RWPE2 (cell line): ENCODE measurements around the gene GRK5.

Experiments
- ATAC-seq: fragments of 200-7000 bp; cut with Tn5 transposase; 3 replicates; pipeline ENCODE4 v1.9.1; 2021; ENCODE audit warnings: low read depth
- DNase-seq: peaks from one replicate; pipeline ENCODE4 v3.0.0-alpha.2; 2020; ENCODE audit warnings: low spot score
- H3K27ac ChIP-seq: fragments of 450-650 bp; 2 replicates; pipeline ENCODE4 v1.5.1; 2017; ENCODE audit warnings: mild to moderate bottlenecking; ENCODE audit not compliant: poor library complexity, severe bottlenecking
- H3K27me3 ChIP-seq: fragments of 250-450 bp; sonication (Bioruptor Pico); 2 replicates; pipeline ENCODE4 v1.5.1; 2021; ENCODE audit warnings: mild to moderate bottlenecking, moderate library complexity; ENCODE audit not compliant: insufficient read depth, poor library complexity, severe bottlenecking
- H3K36me3 ChIP-seq: fragments of 250-450 bp; sonication (Bioruptor Pico); 2 replicates; pipeline ENCODE4 v1.5.1; 2020; ENCODE audit warnings: low read depth, mild to moderate bottlenecking, moderate library complexity
- H3K4me1 ChIP-seq: fragments of 250-450 bp; sonication (Bioruptor Pico); 2 replicates; pipeline ENCODE4 v1.5.1; 2021; ENCODE audit warnings: mild to moderate bottlenecking, moderate library complexity; ENCODE audit not compliant: insufficient read depth, poor library complexity, severe bottlenecking
- H3K4me3 ChIP-seq: fragments of 250-450 bp; sonication (Bioruptor Pico); 2 replicates; pipeline ENCODE4 v1.5.1; 2021; ENCODE audit warnings: mild to moderate bottlenecking, moderate library complexity; ENCODE audit not compliant: severe bottlenecking
- H3K9me3 ChIP-seq: fragments of 250-450 bp; sonication (Bioruptor Pico); 2 replicates; pipeline ENCODE4 v1.5.1; 2021; ENCODE audit warnings: mild to moderate bottlenecking, moderate library complexity; ENCODE audit not compliant: severe bottlenecking
- TF ChIP-seq, protein P1 (sequence below): fragments of 450-650 bp; IDR thresholded peaks from one replicate; pipeline ENCODE4 v1.5.1; 2017; ENCODE audit warnings: mild to moderate bottlenecking, moderate library complexity; ENCODE audit not compliant: poor library complexity, severe bottlenecking

Gene GRK5

DNA sequence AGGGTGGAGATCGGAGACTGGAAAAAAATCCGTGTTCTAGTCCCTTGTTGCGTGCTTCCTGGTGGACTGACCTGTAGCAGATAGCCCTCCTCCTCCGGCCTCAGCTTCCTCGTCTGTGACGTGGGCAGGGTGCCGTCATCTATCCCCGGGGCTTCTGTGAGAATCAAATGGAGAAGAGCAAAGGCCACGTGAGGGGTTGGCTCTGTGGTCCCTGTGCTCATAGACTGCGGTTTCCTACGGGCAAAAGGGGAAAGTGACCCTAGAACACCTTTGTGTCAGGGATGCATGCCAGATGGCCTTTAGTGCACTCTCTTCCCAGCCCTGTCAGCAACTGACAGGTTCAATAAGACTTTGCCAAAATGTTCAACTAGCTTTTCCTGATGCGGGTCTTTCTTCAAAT lies 33.7 kb downstream of the GRK5 start:
- H3K9me3 ChIP-seq, result no peaks in the 10 kb centered on the region
- TF ChIP-seq, protein P1, sequence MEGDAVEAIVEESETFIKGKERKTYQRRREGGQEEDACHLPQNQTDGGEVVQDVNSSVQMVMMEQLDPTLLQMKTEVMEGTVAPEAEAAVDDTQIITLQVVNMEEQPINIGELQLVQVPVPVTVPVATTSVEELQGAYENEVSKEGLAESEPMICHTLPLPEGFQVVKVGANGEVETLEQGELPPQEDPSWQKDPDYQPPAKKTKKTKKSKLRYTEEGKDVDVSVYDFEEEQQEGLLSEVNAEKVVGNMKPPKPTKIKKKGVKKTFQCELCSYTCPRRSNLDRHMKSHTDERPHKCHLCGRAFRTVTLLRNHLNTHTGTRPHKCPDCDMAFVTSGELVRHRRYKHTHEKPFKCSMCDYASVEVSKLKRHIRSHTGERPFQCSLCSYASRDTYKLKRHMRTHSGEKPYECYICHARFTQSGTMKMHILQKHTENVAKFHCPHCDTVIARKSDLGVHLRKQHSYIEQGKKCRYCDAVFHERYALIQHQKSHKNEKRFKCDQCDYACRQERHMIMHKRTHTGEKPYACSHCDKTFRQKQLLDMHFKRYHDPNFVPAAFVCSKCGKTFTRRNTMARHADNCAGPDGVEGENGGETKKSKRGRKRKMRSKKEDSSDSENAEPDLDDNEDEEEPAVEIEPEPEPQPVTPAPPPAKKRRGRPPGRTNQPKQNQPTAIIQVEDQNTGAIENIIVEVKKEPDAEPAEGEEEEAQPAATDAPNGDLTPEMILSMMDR, result no peak
- DNase-seq (no peak), ATAC-seq (no peak)
- H3K4me3 ChIP-seq, result no peak overlapping the region
- no peaks in the 10 kb centered on the region for H3K36me3 ChIP-seq
- H3K27me3 ChIP-seq, result no peaks in the 10 kb centered on the region
- H3K27ac ChIP-seq, result no peak overlapping the region
- H3K4me1 ChIP-seq, result peaks cover 12% of the 10 kb centered on the region

DNA sequence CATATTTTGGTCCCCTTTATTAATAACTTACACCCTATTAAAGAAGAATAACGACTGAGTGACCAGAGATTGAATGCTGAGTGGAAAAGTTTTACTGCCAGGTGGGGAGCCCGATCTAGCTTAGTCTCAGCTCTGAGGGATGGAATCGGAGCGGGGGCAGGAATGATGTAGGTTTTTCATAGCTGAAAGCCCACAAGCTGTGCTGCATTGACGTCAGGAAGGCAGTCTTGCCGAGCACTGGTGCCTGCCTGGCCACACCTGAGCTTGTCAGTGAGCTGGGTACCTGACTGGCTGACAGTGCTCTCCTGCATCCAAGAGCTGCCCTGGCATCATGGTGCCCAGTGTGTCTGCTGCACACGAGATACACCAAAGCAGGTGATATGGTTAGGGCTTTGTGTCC lies 34.8 kb downstream of the GRK5 start:
- no peaks in the 10 kb centered on the region for H3K9me3 ChIP-seq
- DNase-seq, result no peak
- no peak for ATAC-seq
- TF ChIP-seq, protein P1, result no peak
- no peak overlapping the region for H3K4me3 ChIP-seq
- H3K27me3 ChIP-seq, result no peaks in the 10 kb centered on the region
- no peaks in the 10 kb centered on the region for H3K36me3 ChIP-seq
- H3K27ac ChIP-seq, result no peak overlapping the region
- H3K4me1 ChIP-seq, result peaks cover 20% of the 10 kb centered on the region

DNA sequence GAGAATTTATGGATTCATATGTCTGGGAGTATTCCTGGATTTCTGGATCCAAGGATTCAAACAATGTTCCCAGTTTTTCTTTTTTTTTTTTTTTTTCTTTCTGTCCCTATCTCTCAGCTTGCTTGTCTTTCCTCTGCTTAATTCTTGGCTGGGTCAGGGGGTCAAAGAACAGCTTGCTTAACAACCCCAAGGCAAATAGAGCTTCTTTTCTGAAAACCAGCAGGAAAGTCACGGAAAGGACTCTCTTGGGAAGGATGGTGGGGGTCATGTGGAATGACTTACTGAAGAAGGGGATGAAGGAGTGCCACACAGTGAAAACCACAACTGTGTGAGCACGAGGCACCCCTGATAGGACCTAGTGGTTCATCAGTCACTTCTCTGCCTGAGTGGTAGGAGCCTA lies 36.1 kb downstream of the GRK5 start:
- Histone ChIP-seq H3K4me1 (peaks cover 20% of the 10 kb centered on the region), H3K4me3 (no peak overlapping the region), H3K9me3 (no peaks in the 10 kb centered on the region), H3K36me3 (no peaks in the 10 kb centered on the region), H3K27ac (no peak overlapping the region), H3K27me3 (no peaks in the 10 kb centered on the region)
- TF ChIP-seq, protein P1, result no peak
- ATAC-seq, result no peak
- DNase-seq, result no peak

DNA sequence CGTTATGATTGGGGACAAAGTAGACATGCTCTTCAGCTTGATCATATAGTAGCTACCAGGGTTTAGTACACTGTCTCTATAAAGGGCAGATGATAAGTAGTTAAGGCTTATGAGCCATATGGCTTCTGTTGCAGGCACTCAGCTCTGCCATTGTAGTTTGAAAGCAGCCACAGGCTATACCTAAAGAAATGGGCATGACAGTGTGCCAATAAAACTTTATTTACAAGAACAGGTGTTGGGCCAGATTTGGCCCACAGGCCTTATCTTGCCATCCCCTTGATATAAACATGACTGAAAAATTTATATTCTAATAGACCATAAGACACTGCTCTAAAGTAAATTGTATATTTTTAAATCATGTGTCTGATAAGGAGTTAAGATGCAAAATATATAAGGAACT lies 36.6 kb downstream of the GRK5 start:
- no peak for DNase-seq
- Histone ChIP-seq H3K4me1 (peaks cover 20% of the 10 kb centered on the region), H3K27ac (peak overlapping the region; percentile 77), H3K36me3 (no peaks in the 10 kb centered on the region), H3K27me3 (no peaks in the 10 kb centered on the region), H3K4me3 (no peak overlapping the region), H3K9me3 (no peaks in the 10 kb centered on the region)
- TF ChIP-seq, protein P1, result no peak
- ATAC-seq, result no peak

DNA sequence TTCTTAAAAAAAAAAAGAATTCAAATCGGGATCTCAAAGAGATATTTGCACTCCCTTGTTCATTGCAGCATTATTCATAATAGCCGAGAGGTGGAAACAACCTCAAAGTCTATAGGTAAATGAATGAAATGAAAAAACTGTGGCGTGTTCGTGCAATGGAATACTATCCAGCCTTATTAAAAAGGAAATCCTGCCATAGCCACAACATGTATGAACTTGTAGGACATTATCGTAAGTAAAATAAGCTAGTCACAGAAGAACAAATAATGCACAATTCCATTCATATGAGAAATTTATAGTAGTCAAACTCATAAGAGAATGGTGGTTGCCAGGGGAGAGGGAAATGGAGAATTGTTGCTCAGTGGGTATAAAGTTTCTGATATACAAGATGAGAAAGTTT lies 37.9 kb downstream of the GRK5 start:
- Histone ChIP-seq H3K27me3 (no peaks in the 10 kb centered on the region), H3K4me3 (no peak overlapping the region), H3K36me3 (no peaks in the 10 kb centered on the region), H3K9me3 (no peaks in the 10 kb centered on the region), H3K4me1 (peaks cover 21% of the 10 kb centered on the region), H3K27ac (peak overlapping the region; percentile 77)
- TF ChIP-seq, protein P1, result no peak
- DNase-seq, result no peak
- peak; percentile 77 for ATAC-seq
